NCI-H524 treated with DMSO at 0.1 percent for 48 hours (cell line): ENCODE data around the gene POLG2.
"Not testable (repeated sequence)": the region's sequence is repeated elsewhere in the genome, so short reads cannot be mapped to it uniquely, and the experiment has no call there.

Source experiments
- DNase-seq: peaks from one replicate; lab custom pipeline; 2025; lab: John Stamatoyannopoulos, UW

POLG2 gene

GRCh38 chr17:64480951-64481350 is 15.9 kb downstream of the POLG2 start:
- no peak for DNase-seq

GRCh38 chr17:64477849-64478248 is 19.0 kb downstream of the POLG2 start:
- no peak for DNase-seq

GRCh38 chr17:64472564-64472963 is 24.3 kb downstream of the POLG2 start:
- DNase-seq: no peak

- no peak for DNase-seq
Measured at GRCh38 chr17:64471440-64471839, 25.4 kb downstream of the POLG2 start.

GRCh38 chr17:64470625-64471024 is 26.2 kb downstream of the POLG2 start:
- DNase-seq: no peak

- DNase-seq: not testable (repeated sequence)
Measured at GRCh38 chr17:64466834-64467233, 30.0 kb downstream of the POLG2 start.

- no peak for DNase-seq
Measured at GRCh38 chr17:64466019-64466735, 30.7 kb downstream of the POLG2 start.

GRCh38 chr17:64461788-64462187 is 35.1 kb downstream of the POLG2 start:
- DNase-seq: no peak

GRCh38 chr17:64460955-64461354 is 35.9 kb downstream of the POLG2 start:
- DNase-seq: no peak

- not testable (repeated sequence) for DNase-seq
Measured at GRCh38 chr17:64459818-64460217, 37.0 kb downstream of the POLG2 start.

- DNase-seq: no peak
Measured at GRCh38 chr17:64459284-64459747, 37.5 kb downstream of the POLG2 start.

GRCh38 chr17:64458756-64459155 is 38.1 kb downstream of the POLG2 start:
- no peak for DNase-seq

- no peak for DNase-seq
Measured at GRCh38 chr17:64457156-64457555, 39.7 kb downstream of the POLG2 start.

GRCh38 chr17:64455993-64456885 is 40.6 kb downstream of the POLG2 start:
- no peak for DNase-seq

GRCh38 chr17:64449545-64449944 is 47.3 kb downstream of the POLG2 start:
- no peak for DNase-seq

GRCh38 chr17:64448665-64449512 is 48.0 kb downstream of the POLG2 start, which contains the start of gene MILR1:
Gene MILR1, plus strand, starts transcription at chr17:64449115. Its CDS starts 54 bp downstream, at chr17:64449169.
- no peak for DNase-seq

GRCh38 chr17:64447526-64447925 is 49.3 kb downstream of the POLG2 start:
- DNase-seq: no peak

GRCh38 chr17:64443086-64443760 is 53.6 kb downstream of the POLG2 start:
- no peak for DNase-seq

- DNase-seq: no peak
Measured at GRCh38 chr17:64442541-64442971, 54.3 kb downstream of the POLG2 start.

- no peak for DNase-seq
Measured at GRCh38 chr17:64441772-64442540, 54.9 kb downstream of the POLG2 start.

GRCh38 chr17:64439956-64440355 is 56.9 kb downstream of the POLG2 start:
- no peak for DNase-seq
